HG03354 (cell line): ENCODE data around the gene EED.
A peak's percentile ranks its signal among the peaks of the same experiment; 100 is the strongest.
"Not testable (repeated sequence)": the region's sequence is repeated elsewhere in the genome, so short reads cannot be mapped to it uniquely, and the experiment has no call there.

Experiments
- ATAC-seq: cut with Tn5 transposase; IDR thresholded peaks from one replicate; pipeline ENCODE4 v1.9.1; 2021; ENCODE audit warnings: mild to moderate bottlenecking; ENCODE audit not compliant: unreplicated experiment, poor library complexity, severe bottlenecking

EED gene

GRCh38 chr11:86279747-86280146, 35.2 kb downstream of the EED start:
- no peak for ATAC-seq

- ATAC-seq: peak; percentile 32
Measured at GRCh38 chr11:86287468-86287796, 42.9 kb downstream of the EED start.

DNA sequence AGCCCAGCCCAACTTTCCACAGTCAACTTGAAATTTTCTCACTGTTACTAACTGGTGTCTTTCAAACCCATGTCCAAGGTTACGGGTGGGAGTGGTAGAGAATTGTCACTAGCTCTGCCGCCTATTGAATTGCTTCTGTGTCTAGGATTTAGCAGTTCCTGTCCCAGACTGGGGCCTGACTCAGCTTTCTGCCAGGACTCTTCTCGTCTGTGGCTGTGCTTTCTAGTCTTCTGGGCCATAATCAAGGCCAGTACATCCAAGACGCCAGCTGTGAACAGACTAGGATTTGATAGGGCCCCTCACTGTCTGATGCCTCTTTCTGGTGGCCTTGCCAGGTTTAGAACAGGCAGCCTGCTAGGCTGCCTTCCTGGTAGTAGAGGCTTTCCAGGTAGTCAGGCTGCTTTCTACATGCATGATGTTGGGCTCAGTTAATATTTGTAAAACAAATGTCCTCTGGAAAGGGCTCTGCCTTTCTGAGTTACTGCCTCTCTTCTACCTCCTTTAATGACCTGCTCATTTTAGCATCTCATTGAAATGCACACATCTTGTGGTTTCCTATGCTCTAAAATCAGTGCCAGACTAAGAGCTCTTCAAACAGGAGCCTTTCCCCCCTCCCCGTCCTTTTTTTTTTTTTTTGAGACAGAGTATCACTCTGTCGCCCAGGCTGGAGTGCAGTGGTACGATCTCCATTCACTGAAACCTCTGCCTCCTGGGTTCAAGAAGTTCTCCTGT, 44.4 kb downstream of the EED start:
- ATAC-seq: no peak

- ATAC-seq: not testable (repeated sequence)
Measured at GRCh38 chr11:86289508-86290280, 45.1 kb downstream of the EED start.

DNA sequence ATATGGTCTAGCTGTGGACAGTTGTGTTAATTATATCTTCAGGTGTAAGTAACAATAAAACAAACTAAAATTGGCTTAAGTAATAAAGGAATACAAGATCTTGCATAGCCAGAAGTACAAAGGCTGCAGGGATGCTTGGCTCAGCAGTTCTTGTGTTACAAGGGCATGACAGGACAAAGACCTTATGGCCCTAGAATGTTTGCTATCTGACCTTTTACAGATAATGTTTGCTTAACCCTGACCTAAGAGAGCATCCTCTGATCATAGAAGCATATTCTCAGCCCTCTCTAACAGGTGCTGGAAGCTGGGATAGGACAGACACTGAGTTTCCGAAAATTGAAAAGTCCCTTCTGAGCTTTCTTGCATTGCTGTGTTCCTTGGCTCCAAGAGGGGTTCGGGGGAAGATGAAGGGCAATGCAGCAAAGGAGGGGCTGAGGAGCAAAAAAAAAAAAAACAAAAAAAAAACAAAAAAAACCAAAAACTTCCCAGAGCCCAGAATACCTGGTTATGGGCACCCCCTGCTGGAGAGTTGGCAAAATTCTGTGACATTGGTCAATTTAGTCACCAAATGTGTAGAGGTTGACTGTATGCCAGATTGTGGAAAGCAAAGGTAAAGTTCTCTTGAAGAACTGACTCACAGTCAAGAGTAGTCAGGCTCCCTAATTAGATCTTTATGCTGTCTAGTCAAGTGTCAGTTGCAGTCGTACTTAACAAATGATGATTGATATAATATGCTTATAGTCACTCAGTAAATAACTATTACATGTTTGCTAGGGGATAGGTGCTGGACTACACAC, 47.1 kb downstream of the EED start:
- no peak for ATAC-seq

DNA sequence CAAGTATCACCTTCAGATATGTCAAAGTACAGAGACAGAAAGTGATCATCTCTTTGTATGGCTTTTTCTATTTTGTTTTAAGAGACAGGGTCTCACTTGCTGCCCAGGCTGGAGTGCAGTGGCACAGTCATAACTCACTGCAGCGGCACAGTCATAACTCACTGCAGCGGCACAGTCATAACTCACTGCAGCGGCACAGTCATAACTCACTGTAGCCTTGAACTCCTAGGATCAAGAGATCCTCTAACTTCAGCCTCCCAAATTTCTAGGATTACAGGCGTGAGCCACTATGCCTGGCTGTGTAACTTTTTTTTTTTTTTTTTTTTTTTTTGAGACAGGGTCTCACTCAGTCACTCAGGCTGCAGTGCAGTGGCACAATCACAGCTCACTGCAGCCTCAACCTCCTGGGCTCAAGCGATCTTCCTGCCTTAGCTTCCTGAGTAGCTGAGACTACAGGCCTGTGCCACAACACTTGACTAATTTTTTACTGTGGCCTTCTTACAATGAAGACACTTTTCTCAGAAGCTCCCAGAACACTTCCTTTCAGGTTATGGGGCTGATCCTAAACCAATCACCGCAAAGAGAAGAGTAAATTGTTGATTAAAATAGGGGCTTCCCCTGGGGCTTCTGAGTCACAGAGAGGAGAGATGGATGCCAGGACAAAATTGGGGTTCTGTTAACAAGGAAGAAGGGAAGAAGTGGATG, 48.5 kb downstream of the EED start:
- ATAC-seq: peak; percentile 83

GRCh38 chr11:86294026-86294425, 49.5 kb downstream of the EED start:
- no peak for ATAC-seq

DNA sequence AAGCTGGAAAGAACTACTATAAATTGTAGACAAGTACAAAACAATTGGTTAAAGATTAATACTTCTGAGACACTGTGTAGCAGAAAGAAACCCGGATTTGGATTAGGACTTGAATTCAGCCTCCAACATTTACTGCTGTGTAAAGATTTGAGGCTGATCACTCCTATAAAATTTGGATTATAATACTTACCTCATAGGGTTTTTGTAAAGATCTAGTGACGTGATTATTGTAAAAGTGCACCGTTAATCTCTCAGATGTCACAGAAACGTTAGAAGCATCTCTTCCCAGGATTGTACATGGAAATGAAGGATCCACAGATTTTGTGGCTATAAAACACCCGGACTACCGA, 57.2 kb downstream of the EED start:
- peak; percentile 8 for ATAC-seq

- ATAC-seq: peak; percentile 99
Measured at GRCh38 chr11:86302092-86302793, 57.7 kb downstream of the EED start, which contains the start of gene HIKESHI. HIKESHI (plus strand) TSS chr11:86302240; CDS start chr11:86302449, 209 bp downstream.

DNA sequence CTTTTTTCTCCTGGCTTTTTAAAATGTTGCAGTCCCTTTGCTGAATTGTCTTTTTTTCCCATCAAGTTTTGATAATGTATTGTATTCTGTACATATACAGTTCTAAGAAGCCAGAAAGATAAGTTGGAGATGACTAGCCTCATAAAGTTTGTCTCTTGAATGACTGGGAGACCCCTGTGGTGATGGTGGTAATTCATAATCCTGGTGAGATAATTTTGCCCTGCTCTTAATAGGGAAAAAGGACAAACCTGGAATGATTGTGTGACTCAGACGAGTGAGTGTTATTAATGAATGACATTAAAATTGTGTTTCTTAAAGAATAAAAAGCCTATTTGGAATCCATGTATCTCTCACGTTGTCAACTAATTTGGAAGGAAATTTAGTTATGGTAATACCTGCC, 58.7 kb downstream of the EED start:
- ATAC-seq: no peak

- not testable (repeated sequence) for ATAC-seq
Measured at GRCh38 chr11:86308710-86309109, 64.2 kb downstream of the EED start.

DNA sequence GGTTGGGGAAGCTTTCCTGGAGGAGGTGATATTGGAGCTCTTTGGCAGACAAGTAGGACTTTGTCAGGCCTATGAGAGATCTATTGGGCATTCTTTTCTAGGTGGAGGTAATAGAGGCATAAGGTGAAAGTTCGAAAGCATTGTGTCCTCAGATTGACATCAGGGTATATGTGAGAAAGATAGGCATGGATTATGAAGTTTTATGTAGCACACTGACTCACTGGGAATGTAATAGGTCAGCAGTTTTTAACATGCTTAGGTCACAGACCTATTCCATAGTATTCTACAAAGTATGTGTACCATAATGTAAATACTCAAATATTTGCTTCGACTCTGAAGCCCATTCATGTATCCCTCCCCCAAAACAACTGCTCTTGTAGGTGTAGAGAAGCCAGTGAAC, 69.2 kb downstream of the EED start:
- ATAC-seq: no peak

DNA sequence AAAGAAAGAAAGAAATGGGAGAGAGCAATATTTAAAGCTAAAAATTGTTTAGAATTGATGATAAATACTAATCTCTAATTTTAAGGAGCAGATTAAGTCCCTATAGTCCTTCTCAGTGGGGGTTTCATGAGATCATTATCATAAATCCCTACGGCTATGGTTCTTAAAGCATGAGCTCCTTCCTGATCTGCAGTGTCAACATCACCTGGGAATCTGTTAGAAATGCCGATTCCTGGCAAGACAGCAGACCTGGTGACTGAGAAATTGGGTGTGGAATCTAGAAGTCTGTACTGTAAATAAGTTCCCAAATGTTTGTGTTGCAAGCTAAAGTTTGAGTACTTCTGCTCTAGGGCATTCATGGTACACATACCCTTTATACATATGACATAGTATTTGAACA, 70.1 kb downstream of the EED start:
- ATAC-seq: no peak
